OCI-LY1 (cell line): ENCODE measurements around the gene ME3.

Experiments
- H2AFZ ChIP-seq: fragments of 200-600 bp; sonication (generic), shearing (Covaris generic); 2 replicates; pipeline ENCODE4 v1.6.0; 2014; ENCODE audit warnings: antibody characterized with exemption, mild to moderate bottlenecking, low read length
- H3F3A ChIP-seq: fragments of 200-600 bp; sonication (generic), shearing (Covaris generic); 2 replicates; pipeline ENCODE4 v1.6.0; 2014; ENCODE audit warnings: mild to moderate bottlenecking, antibody characterized with exemption, low read length, moderate library complexity; ENCODE audit not compliant: insufficient read depth
- H3K27ac ChIP-seq: fragments of 200-600 bp; sonication (generic); 2 replicates; pipeline ENCODE4 v1.5.1; 2014; ENCODE audit warnings: low read length, mixed run types, mild to moderate bottlenecking, low read depth; ENCODE audit not compliant: poor library complexity, severe bottlenecking
- H3K27me3 ChIP-seq: fragments of 200-600 bp; sonication (generic); 2 replicates; pipeline ENCODE4 v1.6.0; 2014; ENCODE audit warnings: antibody characterized with exemption, mild to moderate bottlenecking, low read length, moderate library complexity; ENCODE audit not compliant: insufficient read depth
- H3K36me3 ChIP-seq: fragments of 200-600 bp; sonication (generic); 2 replicates; pipeline ENCODE4 v1.6.1; 2014; ENCODE audit warnings: mild to moderate bottlenecking, antibody characterized with exemption, low read length, moderate library complexity, mixed read lengths; ENCODE audit not compliant: insufficient read depth
- H3K4me1 ChIP-seq: fragments of 200-600 bp; sonication (generic); 2 replicates; pipeline ENCODE4 v1.5.1; 2014; ENCODE audit warnings: mild to moderate bottlenecking, low read length, moderate library complexity; ENCODE audit not compliant: insufficient read depth, severe bottlenecking
- H3K4me2 ChIP-seq: fragments of 200-600 bp; sonication (generic), shearing (Covaris generic); 2 replicates; pipeline ENCODE4 v1.6.1; 2014; ENCODE audit warnings: low read length
- H3K4me3 ChIP-seq: fragments of 200-600 bp; sonication (generic); 2 replicates; pipeline ENCODE4 v1.5.1; 2014; ENCODE audit warnings: low read length, low read depth, mild to moderate bottlenecking, mixed read lengths; ENCODE audit not compliant: poor library complexity, severe bottlenecking
- H3K79me2 ChIP-seq: fragments of 200-600 bp; shearing (Covaris generic); 2 replicates; pipeline ENCODE4 v1.6.1; 2016; ENCODE audit warnings: mixed run types, low read length, mixed read lengths; ENCODE audit not compliant: insufficient read depth
- H3K9ac ChIP-seq: fragments of 200-600 bp; sonication (generic), shearing (Covaris generic); 2 replicates; pipeline ENCODE4 v1.6.1; 2014; ENCODE audit warnings: mild to moderate bottlenecking, low read length, mixed read lengths
- H3K9me2 ChIP-seq: fragments of 200-600 bp; sonication (generic), shearing (Covaris generic); 2 replicates; pipeline ENCODE4 v1.6.1; 2014; ENCODE audit warnings: low read depth, mild to moderate bottlenecking, low read length, mixed read lengths
- H3K9me3 ChIP-seq: fragments of 200-600 bp; shearing (Covaris generic); 2 replicates; pipeline ENCODE4 v1.6.1; 2014; ENCODE audit warnings: low read length, mixed read lengths
- H4K20me1 ChIP-seq: fragments of 200-600 bp; sonication (generic), shearing (Covaris generic); 2 replicates; pipeline ENCODE4 v1.6.0; 2016; ENCODE audit warnings: mild to moderate bottlenecking, low read length; ENCODE audit not compliant: insufficient read depth
- CTCF ChIP-seq: fragments of 200-600 bp; sonication (generic), shearing (Covaris generic); IDR thresholded peaks from 2 replicates; pipeline ENCODE4 v1.5.1; 2017; ENCODE audit warnings: mild to moderate bottlenecking, antibody characterized with exemption, low read length, moderate library complexity, mixed read lengths
- EZH2 ChIP-seq: fragments of 200-600 bp; sonication (generic), shearing (Covaris generic); IDR thresholded peaks from 2 replicates; pipeline ENCODE4 v1.8.0; 2017; ENCODE audit warnings: borderline replicate concordance, mixed run types, mild to moderate bottlenecking, antibody characterized with exemption, low read length, moderate library complexity, mixed read lengths

Gene ME3

GRCh38 chr11:86672007-86672621 lies at the start of gene ME3:
ME3 (minus strand) TSS chr11:86672616.
- Histone ChIP-seq H3K9ac (no peak within 1 kb of the TSS), H3K27ac (no peak within 1 kb of the TSS)

GRCh38 chr11:86722006-86722405 lies 49.6 kb upstream of the ME3 start:
- Histone ChIP-seq H3K36me3 (no peaks in the 10 kb centered on the region), H3K4me1 (no peaks in the 10 kb centered on the region), H2AFZ (no peak overlapping the region), H3K9me2 (no peaks in the 10 kb centered on the region), H3K9me3 (no peaks in the 10 kb centered on the region), H3F3A (no peaks in the 10 kb centered on the region), H3K4me2 (no peak overlapping the region), H3K79me2 (no peaks in the 10 kb centered on the region), H3K9ac (no peak overlapping the region), H3K27me3 (no peaks in the 10 kb centered on the region), H4K20me1 (no peaks in the 10 kb centered on the region), H3K27ac (no peak overlapping the region), H3K4me3 (no peak overlapping the region)
- no peak for TF ChIP-seq CTCF
- no peak for TF ChIP-seq EZH2

More at GRCh38 chr11:86672007-86672621, at the start of gene ME3:
- no peak for TF ChIP-seq EZH2
- no peak for TF ChIP-seq CTCF
- no peaks in the 10 kb centered on the region for H3K4me1 ChIP-seq
- H3K36me3 ChIP-seq = no peaks in the 10 kb centered on the region
- H3K4me3 ChIP-seq = no peak within 1 kb of the TSS
- no peak within 1 kb of the TSS for H3K4me2 ChIP-seq
- no peaks in the 10 kb centered on the region for H3F3A ChIP-seq
- H4K20me1 ChIP-seq = no peaks in the 10 kb centered on the region
- no peaks in the 10 kb centered on the region for H3K9me2 ChIP-seq
- no peaks in the 10 kb centered on the region for H3K9me3 ChIP-seq
- H2AFZ ChIP-seq = no peak within 1 kb of the TSS
- no peaks in the 10 kb centered on the region for H3K79me2 ChIP-seq
- no peaks in the 10 kb centered on the region for H3K27me3 ChIP-seq

GRCh38 chr11:86720546-86720945 lies 48.1 kb upstream of the ME3 start:
- Histone ChIP-seq H3K27me3 (no peaks in the 10 kb centered on the region), H4K20me1 (no peaks in the 10 kb centered on the region), H3K4me3 (no peak overlapping the region), H3K4me1 (no peaks in the 10 kb centered on the region), H3K36me3 (no peaks in the 10 kb centered on the region), H3K4me2 (no peak overlapping the region), H3K9me2 (no peaks in the 10 kb centered on the region), H3K79me2 (no peaks in the 10 kb centered on the region), H3K9ac (no peak overlapping the region), H3K27ac (no peak overlapping the region), H3K9me3 (no peaks in the 10 kb centered on the region), H2AFZ (no peak overlapping the region), H3F3A (no peaks in the 10 kb centered on the region)
- no peak for TF ChIP-seq CTCF
- TF ChIP-seq EZH2 = no peak
